Measurements from ENCODE around the gene PSEN2.

DNA sequence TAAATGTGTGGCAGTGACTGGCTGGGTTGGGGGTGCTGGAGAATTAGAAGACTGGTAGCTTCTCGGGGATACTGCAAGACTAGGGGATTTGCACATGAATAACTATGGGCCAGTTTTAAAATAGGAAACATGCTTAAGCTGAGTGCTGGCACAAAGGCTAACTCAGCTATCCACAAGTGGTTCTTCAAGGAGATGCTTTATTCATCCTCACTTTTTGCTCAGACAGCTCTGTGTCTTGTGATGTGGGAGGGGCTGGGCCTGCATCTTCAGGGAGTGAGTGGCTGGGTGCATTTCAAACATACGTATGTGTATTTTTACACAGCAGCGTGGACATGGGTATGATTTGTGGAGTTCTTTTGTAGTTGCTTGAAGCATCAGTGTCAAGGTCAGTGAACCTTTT lies 72.0 kb downstream of the PSEN2 start:
- TF ChIP-seq, protein P1, sequence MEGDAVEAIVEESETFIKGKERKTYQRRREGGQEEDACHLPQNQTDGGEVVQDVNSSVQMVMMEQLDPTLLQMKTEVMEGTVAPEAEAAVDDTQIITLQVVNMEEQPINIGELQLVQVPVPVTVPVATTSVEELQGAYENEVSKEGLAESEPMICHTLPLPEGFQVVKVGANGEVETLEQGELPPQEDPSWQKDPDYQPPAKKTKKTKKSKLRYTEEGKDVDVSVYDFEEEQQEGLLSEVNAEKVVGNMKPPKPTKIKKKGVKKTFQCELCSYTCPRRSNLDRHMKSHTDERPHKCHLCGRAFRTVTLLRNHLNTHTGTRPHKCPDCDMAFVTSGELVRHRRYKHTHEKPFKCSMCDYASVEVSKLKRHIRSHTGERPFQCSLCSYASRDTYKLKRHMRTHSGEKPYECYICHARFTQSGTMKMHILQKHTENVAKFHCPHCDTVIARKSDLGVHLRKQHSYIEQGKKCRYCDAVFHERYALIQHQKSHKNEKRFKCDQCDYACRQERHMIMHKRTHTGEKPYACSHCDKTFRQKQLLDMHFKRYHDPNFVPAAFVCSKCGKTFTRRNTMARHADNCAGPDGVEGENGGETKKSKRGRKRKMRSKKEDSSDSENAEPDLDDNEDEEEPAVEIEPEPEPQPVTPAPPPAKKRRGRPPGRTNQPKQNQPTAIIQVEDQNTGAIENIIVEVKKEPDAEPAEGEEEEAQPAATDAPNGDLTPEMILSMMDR (conservative IDR thresholded peaks at IDR 0.05; ENCODE audit: low read length): no peak
- TF ChIP-seq EZH2phosphoT487 (IDR thresholded peaks at IDR 0.05; ENCODE audit: borderline replicate concordance, low read depth, low read length): no peak
